Vagina (tissue), 2 donors: ENCODE measurements around the gene SEPTIN8.

Source experiments
- POLR2A ChIP-seq, 2 donors: fragments of 450-650 bp; IDR thresholded peaks; one replicate each; pipeline ENCODE4 v1.6.1; 2017; ENCODE audit warnings: antibody characterized with exemption in 2 of 2, mild to moderate bottlenecking in 2 of 2, moderate library complexity in 2 of 2
- TF ChIP-seq, protein P1 (sequence below), 3 experiments: fragments of 450-650 bp in 2 of 3; fragments of 200-600 bp in 1 of 3; sonication (generic) in 1 of 3; IDR thresholded peaks; one replicate each; pipeline ENCODE4 v1.5.1; 2017 to 2019; ENCODE audit warnings: antibody characterized with exemption in 3 of 3, mild to moderate bottlenecking in 2 of 3, moderate library complexity in 2 of 3

- TF ChIP-seq, protein P1, sequence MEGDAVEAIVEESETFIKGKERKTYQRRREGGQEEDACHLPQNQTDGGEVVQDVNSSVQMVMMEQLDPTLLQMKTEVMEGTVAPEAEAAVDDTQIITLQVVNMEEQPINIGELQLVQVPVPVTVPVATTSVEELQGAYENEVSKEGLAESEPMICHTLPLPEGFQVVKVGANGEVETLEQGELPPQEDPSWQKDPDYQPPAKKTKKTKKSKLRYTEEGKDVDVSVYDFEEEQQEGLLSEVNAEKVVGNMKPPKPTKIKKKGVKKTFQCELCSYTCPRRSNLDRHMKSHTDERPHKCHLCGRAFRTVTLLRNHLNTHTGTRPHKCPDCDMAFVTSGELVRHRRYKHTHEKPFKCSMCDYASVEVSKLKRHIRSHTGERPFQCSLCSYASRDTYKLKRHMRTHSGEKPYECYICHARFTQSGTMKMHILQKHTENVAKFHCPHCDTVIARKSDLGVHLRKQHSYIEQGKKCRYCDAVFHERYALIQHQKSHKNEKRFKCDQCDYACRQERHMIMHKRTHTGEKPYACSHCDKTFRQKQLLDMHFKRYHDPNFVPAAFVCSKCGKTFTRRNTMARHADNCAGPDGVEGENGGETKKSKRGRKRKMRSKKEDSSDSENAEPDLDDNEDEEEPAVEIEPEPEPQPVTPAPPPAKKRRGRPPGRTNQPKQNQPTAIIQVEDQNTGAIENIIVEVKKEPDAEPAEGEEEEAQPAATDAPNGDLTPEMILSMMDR (IDR thresholded peaks at IDR 0.05) = no peak
- no peak for TF ChIP-seq POLR2A (IDR thresholded peaks at IDR 0.05)
Observed at GRCh38 chr5:132821791-132822190, 44.8 kb upstream of the SEPTIN8 start.
